HG03575 (cell line): ENCODE data around the gene LMCD1.

Experiments
- ATAC-seq: cut with Tn5 transposase; IDR thresholded peaks from one replicate; pipeline ENCODE4 v1.9.1; 2021; ENCODE audit not compliant: unreplicated experiment, insufficient number of reproducible peaks, low FRiP score; ENCODE audit errors: extremely low read depth

The LMCD1 gene

DNA sequence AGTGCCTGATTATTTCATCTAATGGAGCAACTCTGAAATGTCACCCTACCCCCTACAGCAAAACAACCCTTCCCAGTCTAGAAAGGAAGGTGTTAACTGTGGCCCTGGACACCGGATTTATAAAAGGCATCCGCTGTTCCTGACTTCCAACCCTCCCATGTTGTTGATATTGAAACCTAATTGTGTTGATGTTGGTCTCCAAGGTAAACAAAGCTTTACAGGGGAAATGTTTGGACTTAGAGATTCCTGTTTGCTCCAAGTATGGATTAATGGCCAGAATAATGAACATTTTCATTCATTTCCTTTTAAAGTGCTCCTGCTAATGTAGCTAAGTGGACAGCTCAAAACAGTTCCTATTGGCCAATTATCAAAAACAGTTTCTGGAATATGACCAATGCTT is 19.4 kb upstream of the LMCD1 start:
- no peak for ATAC-seq

DNA sequence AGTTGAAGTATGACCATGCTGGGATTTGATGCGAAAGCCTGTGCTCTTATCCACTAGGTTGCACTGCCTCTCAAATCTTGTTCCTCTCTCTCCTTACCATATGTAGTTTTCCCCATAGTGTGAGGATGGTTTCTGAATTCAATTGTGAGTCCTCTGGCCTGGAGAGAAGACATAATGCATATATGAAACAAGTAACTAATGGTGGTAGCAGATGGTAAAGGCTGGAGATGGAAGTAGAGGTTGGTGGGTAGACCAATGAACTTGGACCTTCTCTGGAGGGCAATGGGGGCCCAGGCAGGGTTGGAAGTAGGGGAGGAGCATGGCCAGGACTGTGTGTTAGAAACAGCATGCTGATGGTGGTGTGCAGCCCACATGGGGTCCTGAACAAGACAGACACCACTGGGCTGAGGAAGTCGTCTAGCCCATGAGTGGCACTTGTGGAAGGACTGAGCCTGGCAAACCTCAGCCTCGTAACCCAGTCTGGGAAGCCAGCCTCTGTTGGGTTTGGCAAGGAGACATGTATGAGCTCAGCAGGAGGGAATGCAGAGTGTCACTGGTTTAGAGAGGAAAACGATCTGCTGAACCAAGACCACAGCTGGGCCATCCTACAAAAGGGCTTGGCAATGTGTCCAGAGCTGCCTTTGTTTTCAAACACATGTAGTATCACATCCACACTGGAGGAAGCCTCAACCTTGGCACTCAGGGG is 18.5 kb upstream of the LMCD1 start:
- ATAC-seq = no peak

DNA sequence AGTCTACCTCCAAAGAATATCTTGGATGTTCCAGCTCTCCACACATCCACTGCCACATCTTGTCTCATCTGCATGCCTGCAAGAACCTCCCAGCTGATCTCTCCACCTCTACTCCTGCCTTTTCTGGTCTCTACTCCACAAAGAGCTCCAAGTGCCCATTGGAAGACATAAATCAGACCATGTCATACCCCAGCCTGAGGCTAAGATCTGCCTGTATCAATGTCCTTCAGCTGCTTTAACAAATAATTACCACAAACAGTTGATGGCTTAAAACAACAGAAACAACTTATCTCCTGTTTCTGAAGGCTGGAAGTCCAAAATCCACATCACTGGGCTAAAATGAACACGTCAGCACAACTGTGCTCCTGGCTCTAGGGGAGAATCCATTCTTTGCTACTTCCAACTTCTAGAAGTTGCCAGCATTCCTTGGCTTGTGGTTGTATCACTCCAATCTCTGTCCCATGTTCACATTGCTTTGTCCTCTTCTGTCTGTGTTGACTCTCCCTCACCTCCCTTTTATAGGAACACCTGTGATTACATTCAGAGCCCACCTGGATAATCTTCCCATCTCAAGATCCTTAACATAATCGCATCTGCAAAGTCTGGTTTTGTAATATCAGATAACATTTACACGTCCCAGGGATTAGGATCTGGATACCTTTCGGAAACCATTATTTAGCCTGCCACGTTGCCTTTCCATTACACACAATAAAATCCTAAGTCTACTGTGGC is 17.0 kb upstream of the LMCD1 start:
- ATAC-seq = no peak

DNA sequence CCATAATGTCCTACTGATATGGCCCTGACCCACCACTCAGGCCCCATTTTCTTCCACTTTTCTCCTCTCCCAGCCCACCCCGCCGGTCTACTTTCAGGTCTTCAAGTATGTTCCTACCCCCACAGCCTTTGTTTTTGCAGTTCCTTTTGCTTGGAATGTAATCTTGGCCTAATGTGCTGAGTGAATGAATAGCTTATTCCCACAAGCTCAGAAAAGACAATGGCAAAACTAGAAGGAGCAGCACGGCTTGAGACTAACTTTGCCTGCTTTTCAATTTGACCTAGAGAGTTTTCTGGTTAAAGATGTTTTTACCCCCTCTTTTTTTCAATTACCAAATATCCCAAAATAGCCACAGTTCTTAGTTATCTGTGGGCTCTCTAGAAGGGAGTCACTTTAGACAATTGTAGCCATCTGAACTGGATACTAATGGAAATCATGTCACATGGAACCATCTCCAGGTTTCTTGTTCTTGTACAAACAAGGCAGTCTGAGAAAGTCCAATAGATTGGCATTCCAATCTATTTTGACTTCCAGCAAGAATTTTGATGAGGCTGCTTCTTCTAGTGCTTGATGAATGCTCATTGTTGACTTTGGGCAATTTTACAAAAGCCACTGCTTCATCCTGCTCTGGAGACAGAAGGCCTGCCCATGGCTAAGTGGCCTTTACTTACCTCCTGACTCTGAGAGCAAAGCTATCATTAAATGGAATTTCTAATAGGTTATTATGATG is 16.3 kb upstream of the LMCD1 start:
- ATAC-seq = no peak

DNA sequence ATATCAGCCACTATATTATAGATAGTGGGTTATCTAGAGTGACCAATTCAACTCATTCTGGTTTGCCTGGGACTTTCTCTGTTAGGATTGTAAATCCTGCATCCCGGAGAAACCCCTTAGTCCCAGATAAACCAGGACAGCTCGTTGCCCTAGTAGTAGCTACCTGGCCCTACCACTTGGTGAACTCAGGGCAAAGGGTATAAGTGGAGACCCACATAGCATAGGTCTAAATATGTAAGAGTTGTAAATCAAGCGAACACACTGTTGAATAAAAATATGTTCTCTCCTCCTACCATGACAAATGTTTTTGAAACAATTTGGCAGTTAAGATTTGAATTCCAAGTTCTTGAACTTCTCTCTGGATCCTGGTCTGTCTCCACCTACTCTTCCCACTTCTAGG is 15.7 kb upstream of the LMCD1 start:
- no peak for ATAC-seq

DNA sequence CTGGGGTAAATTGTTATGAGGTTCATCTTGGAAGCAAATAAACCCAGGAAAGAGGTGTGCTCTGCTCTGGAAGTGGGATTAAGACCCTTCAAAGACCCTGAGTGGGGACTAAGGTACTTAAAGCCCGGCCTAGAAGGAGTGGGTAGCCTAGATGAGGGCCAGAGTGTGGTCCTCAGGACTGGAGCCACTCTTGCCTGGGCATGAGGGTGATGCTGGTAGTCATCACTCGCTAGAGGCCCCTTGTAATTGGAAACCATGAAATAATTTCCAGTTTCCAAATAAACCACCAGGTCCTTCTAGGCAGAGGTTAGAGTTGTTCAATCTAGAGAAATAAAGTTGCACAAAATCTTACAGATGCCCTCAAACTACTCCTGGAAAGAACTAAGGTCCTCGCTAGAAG is 15.2 kb upstream of the LMCD1 start:
- ATAC-seq = no peak

DNA sequence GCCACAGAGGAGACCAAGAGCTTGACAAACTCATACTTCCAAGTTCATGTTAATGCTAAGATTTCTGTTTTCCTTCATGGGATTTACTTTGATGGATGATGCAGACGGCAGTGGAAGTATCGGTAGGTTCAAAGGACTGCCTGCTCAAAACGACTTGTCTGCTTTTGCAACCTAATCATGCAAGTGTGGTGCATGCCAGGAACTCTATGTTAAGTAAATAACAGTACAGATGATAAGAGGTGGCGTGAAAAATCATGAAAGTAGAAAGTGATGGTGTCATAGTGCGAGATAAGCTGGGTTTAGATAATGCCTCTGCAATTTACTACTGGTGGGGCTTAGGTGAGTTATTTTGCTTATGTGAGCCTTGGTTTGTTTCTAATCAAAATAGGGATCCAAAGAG is 14.7 kb upstream of the LMCD1 start:
- ATAC-seq = no peak

DNA sequence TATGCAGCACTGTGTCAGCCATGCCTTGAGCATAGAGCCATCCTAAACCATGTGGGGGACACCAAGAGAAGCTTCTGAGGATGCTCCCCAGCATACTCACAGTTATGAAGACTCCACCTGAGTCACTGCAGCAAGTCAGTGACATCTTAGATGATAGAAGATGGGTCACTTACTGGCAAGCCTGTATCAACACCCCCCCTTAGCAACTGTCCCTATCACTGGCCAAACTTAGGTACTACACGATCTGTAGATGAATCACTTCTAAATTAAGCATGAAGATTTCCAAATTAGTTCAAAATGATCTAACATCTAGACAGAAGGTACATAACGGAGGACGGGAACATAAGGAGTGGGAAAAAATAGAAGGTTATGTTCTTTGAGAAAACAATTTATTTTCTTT is 13.2 kb upstream of the LMCD1 start:
- no peak for ATAC-seq

DNA sequence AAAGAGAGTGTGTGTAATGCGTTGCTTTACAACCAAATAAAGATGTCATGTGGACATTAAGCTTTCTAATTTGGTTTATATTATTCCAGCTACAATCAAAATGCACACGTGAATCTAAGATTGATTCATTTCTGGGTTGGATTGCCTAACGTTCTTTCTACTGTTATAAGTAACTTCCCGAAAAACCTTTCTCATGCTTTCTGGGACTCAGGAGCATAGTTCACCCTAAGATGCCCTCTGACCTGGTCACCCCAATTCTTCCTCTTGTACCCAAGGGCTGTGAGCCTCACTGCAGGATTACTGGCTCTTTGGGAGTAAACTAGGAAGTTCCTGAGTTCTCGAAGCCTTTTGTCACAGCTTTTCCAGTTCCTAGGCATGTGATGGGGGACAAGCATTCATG is 12.7 kb upstream of the LMCD1 start:
- no peak for ATAC-seq

DNA sequence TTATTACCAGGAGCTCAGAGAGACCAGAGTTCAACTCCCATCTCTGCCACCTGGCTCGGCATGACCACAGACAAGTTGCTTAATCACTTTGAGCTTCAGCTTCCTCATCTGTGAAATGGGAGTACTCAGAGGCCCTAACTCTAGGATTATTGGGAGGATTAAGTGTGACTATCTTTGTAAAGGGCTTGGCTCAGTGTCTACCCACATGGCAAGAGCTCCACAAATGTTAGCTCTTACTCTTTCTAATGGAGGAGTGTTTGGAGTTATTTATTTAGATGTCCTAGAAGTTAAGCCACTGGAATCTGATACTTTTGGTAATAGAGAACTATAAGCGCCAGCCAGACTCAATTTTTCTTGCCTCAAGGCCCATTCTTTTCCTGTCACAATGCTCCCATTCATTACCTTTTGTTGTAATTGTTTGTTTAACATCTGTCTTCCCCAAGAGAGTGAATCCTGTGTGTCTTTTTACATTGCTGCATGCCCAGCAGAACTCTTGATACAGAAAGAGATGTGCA is 12.3 kb upstream of the LMCD1 start:
- no peak for ATAC-seq

DNA sequence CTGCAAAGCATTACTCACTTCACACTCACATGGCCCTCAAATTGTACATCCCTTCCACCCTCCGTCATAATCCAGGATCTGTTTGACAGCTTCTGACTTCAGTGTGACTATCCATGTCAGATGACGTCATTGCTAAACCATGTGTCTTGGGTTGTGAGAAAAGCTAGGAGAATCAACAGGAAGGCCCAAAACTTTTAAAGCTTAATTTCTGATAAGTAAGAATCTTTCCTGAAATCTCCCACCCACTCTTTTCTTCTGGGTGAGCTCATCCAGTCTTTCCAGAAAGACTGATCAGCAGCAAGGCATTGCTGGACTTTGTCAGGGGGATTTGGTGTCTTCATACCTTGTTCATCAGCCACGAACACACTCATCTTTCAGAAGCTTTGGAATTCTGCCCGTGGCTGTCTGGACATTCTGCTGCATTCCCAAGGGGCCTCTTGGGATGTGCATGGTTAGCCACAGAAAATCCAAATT is 11.5 kb upstream of the LMCD1 start:
- no peak for ATAC-seq

DNA sequence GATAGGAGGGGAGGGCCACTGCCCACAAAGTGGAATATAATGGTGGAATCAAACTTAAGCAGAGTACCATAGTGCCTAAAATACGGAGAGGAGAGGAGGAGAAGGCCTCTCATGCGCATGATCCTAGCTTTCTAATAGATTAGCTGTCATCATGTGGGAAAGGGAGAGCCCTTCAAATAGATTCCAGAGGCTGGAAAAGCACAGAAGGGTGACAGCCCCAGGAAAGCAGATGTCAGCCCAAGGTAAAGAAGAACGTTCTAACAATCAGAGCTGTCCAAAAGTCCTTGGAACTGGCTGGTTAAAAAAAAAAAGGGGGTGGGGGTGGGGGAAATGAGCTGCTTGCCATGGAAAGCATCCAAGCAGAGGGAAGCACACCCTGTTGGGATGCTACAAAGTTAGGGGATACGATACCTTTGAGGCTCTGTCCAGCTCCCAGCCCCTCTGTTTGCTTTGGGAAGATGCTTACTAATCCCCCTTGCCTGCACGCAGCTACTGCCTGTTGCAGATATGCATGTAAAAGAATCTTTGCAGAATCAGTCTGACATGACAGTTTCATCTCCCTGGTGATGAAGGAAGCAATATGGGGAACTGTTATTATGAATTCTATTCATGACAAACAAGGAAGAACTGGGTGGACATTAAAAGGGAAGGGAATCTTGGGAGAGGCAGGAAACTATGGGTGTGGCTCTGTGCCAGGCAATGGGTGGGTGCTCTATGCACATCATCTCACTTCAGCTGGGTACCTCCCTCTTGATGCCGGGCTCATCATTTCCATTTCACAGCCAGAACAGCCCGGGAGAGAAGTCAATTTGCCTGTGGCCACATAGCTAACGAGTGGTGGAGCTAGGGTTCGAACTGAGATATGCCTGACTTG is 10.1 kb upstream of the LMCD1 start:
- no peak for ATAC-seq

DNA sequence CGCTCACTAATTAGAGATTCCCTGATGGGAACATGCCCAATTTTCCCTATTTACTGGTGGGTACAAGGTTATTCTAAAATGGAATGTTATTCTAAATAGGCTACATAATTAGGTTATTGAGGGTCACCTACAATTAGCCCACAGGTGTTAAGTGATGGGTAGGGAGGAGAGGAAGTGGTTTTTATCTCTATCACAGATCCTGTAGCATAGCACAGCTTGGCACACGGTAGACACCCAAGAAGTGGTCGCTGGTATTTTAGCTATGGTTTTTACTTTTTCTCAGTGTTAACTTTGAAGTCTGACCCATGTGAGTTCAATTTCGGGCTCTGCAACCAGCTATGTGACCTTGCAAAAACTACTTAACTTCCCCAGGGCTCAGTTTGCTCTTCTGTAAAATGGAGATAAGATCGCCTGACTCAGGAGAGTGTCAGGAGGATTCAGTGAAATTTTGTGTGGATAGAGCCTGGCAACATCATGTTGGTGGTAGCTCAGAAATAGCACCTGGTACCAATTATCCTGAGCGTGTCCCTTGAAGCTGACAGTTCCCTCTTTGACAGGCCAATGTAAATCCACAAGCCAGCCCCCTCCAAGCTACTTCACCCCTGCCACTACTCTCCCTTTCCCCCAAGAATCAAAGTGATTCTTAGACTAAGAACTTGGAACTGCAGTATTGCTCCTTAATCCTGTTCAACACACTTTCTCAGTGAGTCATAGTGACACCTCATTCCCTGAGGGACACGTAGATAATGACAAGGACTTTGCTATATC is 8.7 kb upstream of the LMCD1 start:
- ATAC-seq = no peak

DNA sequence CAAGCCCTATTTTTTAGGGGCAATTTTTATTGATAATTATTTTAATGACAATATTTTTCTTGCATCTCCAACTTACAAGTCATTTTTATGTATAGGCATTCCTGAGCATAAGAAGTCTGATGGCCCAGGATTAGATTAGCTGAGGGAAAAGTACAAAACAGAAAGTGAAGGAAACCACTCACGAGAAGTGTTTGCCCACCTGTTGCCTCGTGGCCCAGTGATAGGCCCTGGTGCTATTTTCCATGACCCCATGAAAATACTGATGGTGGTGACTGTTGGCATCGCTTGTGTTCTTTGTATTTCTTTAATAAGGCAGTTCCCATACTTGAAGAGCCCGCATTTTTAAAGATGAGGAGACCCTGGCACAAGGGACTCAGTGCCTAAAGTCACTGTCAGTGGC is 7.9 kb upstream of the LMCD1 start:
- ATAC-seq = no peak

DNA sequence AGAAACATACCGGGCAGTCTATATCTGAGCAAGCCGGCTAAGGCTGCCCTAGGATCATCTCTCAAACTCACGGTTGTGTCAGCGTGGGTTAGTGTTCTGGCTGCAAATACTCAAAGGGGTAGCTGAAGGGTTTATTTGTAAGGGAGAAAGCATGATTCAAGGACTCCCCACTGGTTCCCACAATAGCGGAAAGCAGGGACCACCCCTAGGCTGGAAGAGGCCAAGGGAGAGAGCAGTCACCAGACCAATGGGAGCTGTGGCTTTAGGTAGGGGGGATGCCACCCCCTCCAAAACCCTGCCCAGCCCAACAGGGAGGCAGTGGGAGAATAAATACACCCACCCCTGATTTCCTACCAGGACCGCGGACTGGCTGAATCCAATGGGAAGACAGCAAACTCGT is 7.3 kb upstream of the LMCD1 start:
- ATAC-seq = no peak

DNA sequence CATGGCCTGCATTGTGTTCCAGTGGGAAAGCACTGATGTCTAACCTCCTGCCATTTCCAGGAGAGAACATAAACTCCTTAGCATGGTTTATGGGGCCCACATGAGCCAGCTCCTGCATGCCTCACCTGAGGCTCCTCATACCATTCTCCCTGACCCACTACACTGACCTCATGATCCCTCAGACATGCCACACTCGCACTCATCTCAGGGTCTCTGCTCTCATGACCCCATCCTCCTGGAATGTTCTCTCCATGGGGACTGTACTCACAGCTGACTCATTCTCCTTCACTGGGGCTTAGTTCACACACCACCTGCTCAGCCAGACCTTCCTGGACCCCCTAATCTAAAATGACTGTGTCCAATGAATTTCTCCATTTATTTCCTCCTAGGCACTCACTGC is 4.0 kb upstream of the LMCD1 start:
- no peak for ATAC-seq

DNA sequence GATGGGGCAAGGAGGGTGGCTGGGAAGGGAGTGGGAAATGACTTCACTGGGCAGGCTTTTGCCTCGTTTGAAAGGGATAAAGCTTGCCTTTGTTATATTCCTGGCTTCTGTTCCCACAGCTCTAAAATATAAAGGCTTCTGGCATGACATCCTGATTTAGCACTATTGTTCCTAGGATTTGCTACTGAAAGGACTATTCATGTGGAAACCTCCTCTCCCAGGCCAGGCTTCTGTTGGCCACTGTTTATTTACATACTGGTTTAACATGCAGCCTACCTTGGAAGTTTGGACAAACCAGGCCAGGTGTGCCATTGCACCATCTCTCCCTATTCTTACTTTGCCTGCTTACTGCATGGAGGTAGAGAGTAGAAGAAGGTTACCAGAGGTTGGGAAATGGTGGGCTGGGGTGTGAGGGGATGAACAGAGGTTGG is 2.4 kb upstream of the LMCD1 start:
- no peak for ATAC-seq

DNA sequence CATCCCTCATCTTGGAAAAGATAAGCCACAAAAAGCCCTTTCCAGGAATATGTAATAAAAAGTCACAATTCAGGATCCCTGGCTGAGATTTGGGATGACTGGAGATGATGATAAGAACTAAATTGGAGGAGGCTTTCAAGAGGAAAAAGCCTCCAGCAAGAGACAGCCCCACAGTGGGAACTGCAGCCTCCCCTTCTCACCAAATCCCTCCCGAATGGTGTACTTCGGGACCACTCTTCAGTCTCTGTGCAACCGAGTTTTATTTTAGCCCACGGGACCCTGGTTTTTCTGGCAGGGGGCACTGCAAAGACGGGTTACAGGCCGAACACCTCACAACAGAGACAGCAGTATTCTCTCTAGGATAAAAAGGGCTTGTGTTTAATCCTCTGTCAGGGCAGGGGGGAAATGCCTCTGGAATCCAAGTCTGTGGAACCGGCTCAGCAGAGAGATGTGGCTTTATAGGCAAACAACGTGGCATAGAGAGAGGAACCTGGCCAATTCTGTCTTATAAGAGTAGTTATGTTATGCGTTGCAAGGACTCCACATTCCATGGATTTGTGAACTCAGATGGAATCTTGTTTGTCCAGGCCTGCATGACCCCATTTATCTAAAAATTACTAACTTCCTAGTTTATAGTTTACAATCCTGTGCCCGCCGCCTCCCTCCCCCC is 1.2 kb upstream of the LMCD1 start:
- no peak for ATAC-seq
